Measurements from ENCODE around the gene GLI2.

- TF ChIP-seq CTCF (conservative IDR thresholded peaks at IDR 0.05; ENCODE audit: low read length) (no peak), EZH2phosphoT487 (IDR thresholded peaks at IDR 0.05; ENCODE audit: borderline replicate concordance) (no peak)
Observed at GRCh38 chr2:120712180-120712681, 23.4 kb upstream of the GLI2 start.

All from Loucy (cell line).